HG03196 (cell line): Measurements from ENCODE around the gene VASN.
"Not testable (repeated sequence)": the region's sequence is repeated elsewhere in the genome, so short reads cannot be mapped to it uniquely, and the experiment has no call there.

Experiments used
- ATAC-seq: cut with Tn5 transposase; IDR thresholded peaks from one replicate; pipeline ENCODE4 v1.9.1; 2021; ENCODE audit not compliant: unreplicated experiment

Gene VASN

DNA sequence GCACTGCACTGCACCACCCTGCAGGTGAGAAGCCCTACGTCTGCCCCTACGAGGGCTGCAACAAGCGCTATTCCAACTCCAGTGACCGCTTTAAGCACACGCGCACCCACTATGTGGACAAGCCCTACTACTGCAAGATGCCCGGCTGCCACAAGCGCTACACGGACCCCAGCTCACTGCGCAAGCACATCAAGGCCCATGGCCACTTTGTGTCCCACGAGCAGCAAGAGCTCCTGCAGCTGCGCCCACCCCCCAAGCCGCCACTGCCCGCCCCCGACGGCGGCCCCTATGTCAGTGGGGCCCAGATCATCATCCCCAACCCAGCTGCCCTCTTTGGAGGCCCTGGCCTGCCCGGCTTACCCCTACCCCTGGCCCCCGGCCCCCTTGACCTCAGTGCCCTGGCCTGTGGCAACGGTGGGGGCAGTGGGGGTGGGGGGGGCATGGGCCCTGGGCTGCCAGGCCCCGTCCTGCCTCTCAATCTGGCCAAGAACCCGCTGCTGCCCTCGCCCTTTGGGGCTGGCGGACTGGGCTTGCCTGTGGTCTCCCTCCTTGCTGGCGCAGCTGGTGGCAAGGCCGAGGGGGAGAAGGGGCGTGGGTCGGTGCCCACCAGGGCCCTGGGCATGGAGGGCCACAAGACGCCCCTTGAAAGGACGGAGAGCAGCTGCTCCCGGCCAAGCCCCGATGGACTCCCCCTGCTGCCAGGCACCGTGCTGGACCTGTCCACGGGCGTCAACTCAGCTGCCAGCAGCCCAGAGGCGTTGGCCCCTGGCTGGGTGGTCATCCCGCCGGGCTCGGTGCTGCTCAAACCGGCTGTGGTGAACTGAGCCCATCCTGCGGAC is 34.7 kb upstream of the VASN start:
- ATAC-seq = no peak

DNA sequence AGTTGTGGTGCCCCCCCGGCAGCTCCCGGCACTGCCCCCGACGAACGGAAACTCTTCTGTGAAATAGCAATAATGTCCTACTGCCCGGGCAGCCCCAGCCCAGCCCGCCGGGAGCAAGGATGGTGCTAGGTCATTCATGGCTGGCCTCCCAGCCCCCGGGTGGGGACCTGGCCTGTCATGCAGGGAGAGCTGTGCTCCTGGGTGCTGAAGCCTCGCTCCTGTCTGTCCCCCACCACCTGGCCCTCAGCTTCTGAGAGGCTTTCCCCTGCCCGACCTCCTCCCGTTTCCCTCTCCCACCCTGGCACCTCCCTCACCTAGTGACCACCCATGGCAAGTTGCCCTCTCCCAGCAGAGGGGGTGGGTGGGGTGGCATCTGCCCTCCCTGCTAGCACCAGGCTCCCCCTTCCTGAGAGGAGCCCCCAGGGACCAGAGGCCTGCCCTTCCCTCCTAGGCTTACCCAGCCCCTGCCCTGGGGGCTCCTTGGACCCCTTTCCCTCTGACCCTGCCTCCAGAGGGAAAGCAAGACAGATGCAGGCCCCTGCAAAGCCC is 34.0 kb upstream of the VASN start:
- ATAC-seq = no peak

DNA sequence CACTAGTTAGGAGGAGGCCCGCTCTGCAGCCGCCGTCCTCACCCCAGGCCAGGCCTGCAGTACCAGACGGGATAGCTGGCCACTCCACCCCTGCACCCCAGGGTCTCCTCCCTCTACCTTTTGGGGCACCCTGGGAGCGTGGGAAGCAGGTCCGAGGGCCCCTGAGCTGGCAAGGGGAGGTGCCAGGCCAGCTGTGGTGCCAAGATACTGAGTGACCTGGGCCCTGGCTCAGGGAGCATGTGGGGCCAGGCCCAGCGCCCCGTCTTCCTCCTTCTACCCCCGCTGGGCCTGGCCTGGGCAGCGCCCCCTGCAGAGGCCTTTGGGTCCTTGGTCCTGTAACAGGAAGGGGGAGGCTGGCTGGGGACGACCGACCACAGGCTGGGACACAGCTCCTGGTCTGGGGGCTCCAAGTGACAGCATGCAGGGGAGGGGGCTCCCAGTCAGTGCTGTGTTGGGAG is 33.5 kb upstream of the VASN start:
- no peak for ATAC-seq

DNA sequence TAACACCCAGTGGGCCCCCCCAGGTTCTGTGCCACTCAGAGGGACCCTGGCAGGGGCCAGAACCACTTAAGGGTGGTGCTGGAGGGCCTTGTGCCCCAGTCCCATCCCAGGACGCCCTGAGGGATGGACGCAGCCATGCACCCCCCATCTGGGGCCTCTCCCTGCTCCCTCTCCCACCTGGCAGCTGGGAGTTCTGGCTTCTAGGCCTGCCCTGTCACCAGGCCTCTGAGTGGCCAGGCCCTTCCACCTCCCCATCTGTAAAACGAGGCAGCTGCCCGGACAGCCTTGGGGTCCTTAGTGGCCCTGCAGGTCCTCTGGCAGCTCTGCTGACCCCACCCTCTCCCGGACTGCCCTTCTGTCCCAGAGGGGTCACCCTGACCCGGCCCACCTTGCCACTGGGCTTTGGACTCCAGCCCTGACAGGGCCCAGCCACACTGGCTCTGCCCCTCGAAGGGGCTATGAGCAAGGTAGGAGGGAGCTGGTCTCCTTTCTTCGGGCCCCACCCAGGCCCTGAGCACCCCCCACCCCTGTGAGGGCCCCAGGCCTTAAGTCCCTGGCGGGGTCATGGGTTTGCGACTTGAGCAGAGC is 32.8 kb upstream of the VASN start:
- no peak for ATAC-seq

DNA sequence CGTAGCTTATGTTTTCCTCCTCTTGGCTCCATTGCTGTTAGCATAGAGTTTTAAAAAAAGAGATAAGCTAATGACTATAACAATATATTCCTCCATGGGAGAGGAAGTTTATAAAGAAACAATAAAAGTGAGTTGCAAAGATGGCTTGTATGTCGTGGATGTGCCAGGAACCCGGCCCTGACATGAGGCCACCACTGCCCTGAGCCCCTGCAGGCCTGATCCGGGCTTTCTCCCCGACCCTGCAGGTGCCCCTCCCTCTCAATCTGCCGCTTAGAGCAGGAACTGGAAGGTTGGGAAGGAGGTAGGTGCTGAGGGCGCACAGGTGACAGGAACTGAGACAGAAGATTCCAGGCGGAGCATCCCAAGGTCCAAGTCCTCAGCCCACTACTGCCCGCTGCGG is 32.2 kb upstream of the VASN start:
- ATAC-seq = no peak

DNA sequence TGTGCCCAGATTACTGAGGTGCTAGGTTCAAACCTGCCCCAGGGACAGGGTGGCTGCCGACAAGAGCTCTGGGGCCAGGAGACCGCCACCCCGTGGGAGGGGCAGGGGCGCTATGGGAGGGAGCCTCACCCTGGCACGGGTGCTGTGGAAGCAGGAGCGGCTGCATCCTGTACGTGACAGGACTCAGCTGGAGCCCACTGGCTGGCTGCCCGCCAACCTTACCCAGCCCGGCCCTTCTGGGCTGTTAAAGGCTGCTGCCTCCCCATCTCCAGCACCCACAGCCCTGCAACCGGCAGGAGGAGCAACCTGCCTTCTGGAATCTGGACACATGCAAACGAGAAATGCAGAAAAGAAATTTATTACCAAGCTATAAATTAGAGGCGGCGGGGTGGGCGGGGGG is 31.7 kb upstream of the VASN start:
- no peak for ATAC-seq

DNA sequence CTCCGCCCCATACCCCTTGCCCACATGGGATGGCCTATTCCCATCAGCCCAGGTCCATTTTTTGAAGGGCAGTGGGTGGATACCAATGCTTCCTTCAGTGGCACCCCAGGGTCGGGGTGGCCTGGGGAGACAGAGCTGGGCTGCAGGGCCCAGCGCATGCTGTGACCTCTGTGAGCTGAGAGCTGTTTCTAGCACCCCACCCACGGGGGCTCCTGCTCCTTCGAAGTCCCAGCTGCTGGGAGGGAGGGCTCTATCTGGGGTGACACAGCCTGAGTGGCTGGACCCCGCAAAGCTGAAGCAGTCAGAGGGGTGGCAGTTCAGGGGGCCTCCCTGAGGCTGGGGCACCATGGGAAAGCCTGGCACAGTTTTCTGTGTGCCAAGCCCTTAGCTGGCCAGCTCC is 31.2 kb upstream of the VASN start:
- no peak for ATAC-seq

DNA sequence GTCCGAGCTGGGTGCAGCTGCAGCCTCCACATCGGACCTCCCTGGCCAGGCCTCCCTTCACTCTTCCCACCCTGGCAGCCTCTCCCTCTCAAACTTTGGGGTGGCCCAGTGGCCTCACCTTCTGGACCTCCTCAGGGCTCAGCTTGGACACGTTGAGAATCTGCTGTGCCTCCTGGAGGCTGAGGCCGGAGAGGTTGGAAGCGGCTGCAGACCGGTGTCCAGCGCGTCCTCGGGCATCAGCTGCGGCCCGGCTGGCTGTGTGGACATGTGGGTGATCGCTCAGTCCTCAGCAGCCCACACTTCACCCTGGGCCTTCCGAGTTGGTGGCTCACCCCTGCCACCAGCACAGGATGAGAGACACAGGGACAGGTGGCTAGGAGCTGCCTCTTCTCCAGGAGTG is 30.4 kb upstream of the VASN start:
- ATAC-seq = no peak

DNA sequence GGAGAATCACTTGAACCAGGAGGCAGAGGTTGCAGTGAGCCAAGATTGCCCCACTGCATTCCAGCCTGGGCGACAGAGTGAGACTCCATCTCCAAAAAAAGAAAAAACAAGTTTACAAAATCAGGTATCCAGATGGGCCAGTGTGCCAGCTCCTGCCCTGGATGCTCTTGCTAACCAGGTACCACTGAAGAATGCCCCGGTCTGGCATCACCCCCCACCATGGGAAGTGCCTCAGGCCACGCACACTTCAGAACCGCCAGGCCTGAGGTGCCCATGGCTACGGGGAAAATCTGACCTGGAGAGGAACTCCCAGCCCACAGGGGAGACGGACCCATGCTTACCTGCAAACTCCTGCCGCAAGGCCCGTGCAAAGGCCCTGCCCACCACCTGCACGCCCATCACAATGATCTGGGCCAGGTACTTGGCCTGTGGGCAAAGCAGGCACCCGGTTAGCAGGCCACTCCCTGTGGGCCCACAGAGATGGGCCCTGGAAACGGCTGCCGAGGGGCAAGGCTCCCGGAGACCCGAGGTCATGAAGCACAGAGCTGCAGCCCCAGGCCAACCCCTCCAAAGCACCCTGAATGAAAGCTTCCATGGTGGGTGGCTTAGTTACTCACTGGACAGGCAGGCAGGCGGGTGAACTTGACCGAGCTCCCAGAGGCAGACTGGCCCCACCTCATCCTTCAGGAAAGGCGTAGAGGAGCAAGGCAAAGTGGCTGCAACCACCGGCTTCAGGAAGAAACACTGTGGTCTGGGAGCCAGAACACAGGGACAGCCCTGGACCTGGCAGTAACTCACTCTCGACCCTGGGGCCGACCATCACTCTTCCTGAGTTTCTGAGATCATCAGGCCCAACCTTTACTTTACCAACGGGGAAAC is 28.5 kb upstream of the VASN start:
- no peak for ATAC-seq

DNA sequence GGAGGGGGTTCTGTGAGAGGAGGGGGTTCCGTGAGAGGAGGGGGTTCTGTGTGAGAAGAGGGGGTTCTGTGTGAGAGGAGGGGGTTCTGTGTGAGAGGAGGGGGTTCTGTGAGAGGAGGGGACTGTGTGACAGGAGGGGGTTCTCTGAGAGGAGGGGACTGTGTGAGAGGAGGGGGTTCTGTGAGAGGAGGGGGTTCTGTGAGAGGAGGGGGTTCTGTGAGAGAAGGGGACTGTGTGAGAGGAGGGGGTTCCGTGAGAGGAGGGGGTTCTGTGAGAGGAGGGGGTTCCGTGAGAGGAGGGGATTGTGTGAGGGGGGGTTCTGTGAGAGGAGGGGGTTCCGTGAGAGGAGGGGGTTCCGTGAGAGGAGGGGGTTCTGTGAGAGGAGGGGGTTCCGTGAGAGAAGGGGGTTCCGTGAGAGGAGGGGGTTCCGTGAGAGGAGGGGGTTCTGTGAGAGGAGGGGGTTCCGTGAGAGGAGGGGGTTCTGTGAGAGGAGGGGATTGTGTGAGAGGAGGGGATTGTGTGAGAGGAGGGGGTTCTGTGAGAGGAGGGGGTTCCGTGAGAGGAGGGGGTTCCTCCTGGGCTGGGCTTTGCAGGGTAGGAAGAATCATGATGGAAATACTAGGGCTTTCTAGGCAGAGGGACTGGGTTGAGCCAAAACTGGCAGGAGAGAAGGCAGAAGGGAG is 27.2 kb upstream of the VASN start:
- not testable (repeated sequence) for ATAC-seq

DNA sequence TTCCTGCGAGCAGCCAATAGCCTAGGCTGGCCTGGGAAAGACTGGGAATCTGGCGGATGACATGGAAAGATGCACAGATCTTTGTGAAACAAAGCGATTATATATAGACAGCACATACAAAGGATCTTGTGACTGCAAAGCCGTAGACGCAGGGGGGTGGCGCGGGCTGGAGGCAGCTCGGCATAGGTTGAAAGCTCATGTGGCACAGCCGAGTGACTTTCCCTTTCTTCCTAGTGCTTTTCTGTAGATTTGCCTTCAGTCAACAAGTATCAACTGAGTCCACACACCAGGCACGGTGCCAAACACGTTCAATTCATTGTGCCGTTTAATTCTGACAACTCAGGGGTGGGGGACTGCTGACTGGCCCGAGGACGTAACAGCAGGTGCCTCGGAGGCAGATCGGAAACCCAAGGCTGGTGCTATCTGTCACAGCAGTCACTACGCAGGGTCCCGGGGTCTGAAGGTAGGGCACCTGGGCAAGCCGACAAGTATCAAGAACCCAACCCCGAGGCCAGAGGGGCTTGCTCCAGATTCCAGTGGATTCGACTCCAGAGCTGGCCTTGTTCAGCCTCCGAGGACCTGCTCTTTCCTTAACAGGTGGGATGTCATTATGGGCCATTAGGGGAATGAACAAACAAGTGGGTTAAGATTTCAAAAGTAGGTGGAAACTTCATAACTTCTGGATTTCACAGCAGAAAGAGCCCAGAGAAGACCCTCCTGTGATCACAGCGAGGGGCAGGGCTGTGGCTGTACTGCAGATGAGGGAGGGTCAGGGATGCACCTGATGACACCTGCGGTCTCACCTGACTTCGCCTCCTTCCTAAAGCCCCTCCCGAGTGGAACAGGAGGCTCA is 26.4 kb upstream of the VASN start:
- no peak for ATAC-seq

DNA sequence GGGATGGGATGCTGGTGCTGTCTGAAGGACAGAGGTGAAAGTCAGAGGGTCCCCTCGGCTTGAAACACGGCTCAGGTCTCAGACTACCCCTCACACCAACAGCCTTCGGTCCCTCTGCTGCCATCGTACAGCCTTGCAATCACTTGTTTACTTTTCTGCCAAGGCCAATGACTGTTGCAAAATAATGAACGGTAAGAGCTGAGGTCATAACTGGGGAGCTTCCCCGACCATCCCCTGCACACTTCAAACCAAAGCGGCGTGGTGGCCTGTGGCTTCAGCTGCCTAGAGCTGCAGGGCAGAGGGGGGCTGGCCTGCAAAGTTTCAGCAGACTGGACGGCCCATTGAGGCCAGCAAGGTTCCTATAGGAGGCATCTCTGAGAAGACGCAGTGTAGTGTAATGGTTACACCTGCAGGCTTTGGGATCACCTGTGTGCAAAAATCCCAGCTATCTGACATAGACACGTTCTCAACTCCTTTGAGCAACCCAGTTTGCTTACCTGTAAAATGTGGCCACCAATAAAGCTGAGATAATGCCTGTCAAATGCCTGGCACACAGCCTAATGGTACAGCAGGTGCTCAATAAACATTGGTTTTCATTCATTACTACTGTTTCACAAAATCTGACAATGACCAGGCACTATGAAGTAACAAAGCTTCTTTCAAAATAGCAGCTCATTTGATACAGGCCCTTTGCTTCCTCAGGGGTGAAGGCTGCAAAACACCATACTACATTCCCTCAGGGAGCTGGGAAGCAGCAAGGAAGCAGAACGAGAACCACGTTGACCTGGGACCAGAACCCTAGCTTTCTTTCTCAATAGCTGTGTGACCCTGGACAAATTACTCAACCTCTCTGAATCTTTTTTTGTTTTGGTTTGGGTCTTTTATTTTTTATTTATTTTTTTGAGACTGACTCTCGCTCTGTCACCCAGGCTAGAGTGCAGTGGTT is 25.5 kb upstream of the VASN start:
- ATAC-seq = no peak

DNA sequence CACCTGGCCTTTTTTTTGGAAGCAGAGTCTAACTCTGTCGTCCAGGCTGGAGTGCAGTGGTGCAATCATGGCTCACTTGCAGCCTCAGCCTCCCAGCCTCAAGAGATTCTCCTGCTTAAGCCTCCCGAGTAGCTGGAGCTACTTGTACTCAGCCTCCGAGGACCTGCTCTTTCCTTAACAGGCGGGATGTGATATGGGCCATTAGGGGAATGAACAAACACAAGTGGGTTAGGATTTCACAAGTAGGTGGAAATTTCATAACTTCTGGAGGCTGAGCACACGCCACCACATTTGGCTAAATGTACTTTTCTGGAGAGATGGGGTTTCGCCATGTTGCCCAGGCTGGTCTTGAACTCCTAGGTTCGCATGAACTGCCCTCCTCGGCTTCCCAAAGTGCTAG is 24.6 kb upstream of the VASN start:
- ATAC-seq = no peak

DNA sequence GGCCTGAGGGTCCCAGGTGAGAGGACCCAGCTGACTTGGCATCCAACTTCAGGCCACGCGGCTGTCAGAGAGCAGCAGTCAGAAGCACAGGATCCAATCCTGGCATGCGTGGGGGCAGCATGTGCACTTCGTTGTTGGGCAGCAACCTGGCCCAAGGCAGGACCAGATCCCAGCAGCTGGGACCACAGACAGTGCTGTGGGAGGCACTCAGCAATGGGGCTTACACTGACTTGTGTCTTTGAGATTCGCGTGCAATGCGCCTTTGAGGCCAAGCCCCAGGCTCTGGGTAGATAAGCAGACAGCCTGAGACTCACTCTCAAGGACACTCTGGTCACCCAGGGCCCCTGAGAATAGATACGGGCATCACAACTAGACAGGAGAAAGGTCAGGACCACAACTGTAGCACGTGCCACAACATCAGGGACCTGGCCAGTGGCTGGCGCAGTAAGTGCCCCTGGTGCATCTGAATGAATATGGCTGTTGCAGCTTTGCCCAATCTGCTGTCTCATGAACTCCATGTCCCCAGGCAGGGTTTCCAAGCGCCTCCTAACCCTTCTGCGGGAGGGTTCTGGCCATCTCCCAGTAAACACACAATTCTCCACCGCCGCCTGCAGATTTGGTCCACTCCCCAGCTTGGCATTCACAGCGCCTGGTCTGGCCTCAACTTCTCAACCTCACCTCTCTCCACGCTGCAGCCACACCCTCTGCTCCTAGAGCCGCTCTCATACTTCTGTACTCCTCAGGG is 23.7 kb upstream of the VASN start:
- ATAC-seq = no peak

DNA sequence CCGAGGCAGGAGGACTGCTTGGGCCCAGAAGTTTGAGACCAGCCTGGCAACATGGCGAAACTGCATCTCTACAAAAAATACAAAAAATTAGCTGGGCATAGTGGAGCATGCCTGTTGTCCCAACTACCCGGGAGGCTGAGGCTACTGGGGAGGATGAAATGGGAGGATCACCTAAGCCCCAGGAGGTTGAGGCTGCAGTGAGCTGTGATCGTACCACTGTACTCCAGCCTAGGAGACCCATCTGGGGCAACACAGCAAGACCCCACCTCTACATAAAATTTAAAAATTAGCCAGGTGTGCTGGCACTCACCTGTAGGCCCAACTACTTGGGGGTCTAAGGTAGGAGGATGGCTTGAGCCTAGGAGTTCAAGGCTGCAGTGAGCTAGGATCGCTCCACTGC is 22.3 kb upstream of the VASN start:
- ATAC-seq = no peak

DNA sequence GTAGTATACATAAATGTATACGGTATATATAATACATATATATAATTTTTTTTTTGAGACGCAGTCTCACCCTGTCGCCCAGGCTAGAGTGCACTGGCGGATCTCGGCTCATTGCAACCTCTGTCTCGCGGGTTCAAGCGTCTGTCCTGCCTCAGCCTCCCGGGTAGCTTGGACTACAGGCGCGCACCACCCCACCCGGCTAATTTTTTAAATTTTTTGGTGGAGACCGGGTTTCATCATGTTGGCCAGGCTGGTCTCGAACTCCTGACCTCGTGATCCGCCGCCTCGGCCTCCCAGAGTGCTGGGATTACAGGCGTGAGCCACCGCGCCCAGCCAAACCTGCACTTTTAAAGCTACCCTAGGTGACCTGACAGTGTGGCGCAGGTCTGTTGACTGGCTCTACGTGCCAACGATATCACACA is 21.3 kb upstream of the VASN start:
- no peak for ATAC-seq

DNA sequence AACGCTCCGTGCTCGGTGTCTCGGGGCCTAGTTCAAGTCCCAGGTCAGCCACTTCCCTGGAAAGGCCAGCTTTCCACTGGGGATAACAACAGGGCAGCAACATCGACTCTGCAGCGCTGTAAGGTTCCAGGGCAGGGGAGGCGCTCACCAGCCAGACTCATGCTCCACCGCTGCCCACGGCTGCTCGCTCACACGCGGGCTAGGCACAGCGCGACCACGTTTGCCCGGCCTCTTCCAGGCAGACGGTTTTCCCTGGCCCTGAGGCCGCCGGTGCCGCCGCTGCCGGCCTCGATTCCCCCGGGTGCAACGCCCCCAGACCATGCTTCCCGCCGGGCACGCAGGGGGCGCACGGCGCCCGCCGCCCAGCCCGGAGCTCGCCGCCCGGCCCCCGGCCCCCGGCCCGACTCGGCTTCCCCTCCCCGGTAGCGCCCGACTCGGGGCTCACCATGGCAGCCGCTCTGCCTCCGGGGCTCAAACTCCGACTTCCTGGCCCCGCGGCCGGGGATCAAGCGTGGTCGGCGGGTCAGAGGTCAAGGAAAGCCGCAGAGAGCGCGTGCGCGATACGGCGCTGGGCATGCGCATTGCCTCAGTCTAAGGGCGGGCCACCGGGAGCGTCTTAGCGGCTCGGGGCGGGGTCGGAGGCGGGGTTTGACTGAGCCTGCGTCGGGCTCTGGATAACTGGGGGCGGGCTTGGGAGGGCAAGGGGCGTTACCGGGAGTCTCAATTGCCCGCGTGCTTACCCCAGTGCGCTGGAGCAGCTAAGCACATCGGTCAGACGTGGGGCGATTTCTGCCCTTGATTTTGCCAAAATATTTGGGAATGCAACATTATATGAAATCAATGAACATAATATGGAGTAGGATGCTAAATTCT is 20.6 kb upstream of the VASN start, which contains the start of gene PAM16:
Gene PAM16, minus strand, starts transcription at position 535 of the 873 bp plus-strand sequence. Its CDS starts 87 bp downstream, at position 448.
- peak; percentile 85 for ATAC-seq
